Liver (tissue), 9 donors: ENCODE measurements around the gene PNLIPRP2. TPM values are rescaled to one million over a fixed set of nuclear protein-coding genes. Genes with fewer than 3 reads are reported as not detected.

Experiments
- DNase-seq: peaks from one replicate; pipeline ENCODE4 v3.0.0-alpha.2; 2017; ENCODE audit warnings: low spot score
- H3K27ac ChIP-seq, 2 donors: one replicate each; pipeline ENCODE4 v1.7.0; 2013; ENCODE audit warnings: inconsistent platforms in 2 of 2, low read length in 2 of 2, control low read depth in 1 of 2, low read depth in 1 of 2, mild to moderate bottlenecking in 1 of 2
- H3K27me3 ChIP-seq, 4 donors: one replicate each; pipeline versions ENCODE4 v1.6.1 to v1.7.0; 2013; ENCODE audit warnings: low read length in 3 of 4, inconsistent platforms in 1 of 4, mild to moderate bottlenecking in 1 of 4, moderate library complexity in 1 of 4; ENCODE audit not compliant: control insufficient read depth in 4 of 4, insufficient read depth in 4 of 4
- H3K36me3 ChIP-seq, 4 donors: one replicate each; pipeline versions ENCODE4 v1.6.1 to v1.7.0; 2013; ENCODE audit warnings: low read length in 3 of 4, mild to moderate bottlenecking in 3 of 4, low read depth in 1 of 4, moderate library complexity in 1 of 4; ENCODE audit not compliant: control insufficient read depth in 4 of 4, insufficient read depth in 3 of 4
- H3K4me1 ChIP-seq, 4 donors: one replicate each; pipeline versions ENCODE4 v1.6.1 to v1.7.0; 2013; ENCODE audit warnings: low read length in 3 of 4, mild to moderate bottlenecking in 3 of 4, moderate library complexity in 1 of 4; ENCODE audit not compliant: control insufficient read depth in 4 of 4, insufficient read depth in 4 of 4
- H3K4me3 ChIP-seq, 3 donors: one replicate each; pipeline versions ENCODE4 v1.6.1 to v1.7.0; 2013; ENCODE audit warnings: low read length in 3 of 3, control low read depth in 1 of 3, low read depth in 1 of 3, mild to moderate bottlenecking in 1 of 3
- H3K9ac ChIP-seq, 2 donors: one replicate each; pipeline ENCODE4 v1.7.0; 2013; ENCODE audit warnings: low read length in 2 of 2, mild to moderate bottlenecking in 2 of 2, moderate library complexity in 2 of 2, control low read depth in 1 of 2, low read depth in 1 of 2
- H3K9me3 ChIP-seq, 4 donors: one replicate each; pipeline versions ENCODE4 v1.6.1 to v1.7.0; 2013; ENCODE audit warnings: low read length in 3 of 4; ENCODE audit not compliant: control insufficient read depth in 4 of 4
- EGR1 ChIP-seq, 2 donors: IDR thresholded peaks; 2 replicates each; pipeline ENCODE4 v1.6.1; 2016 to 2018; ENCODE audit warnings: antibody characterized with exemption in 2 of 2, low read depth in 2 of 2
- FOXA1 ChIP-seq: IDR thresholded peaks from 2 replicates; pipeline ENCODE4 v1.6.1; 2016; ENCODE audit warnings: antibody characterized with exemption
- FOXA2 ChIP-seq: IDR thresholded peaks from 2 replicates; pipeline ENCODE4 v1.6.1; 2016; ENCODE audit warnings: antibody characterized with exemption
- GABPA ChIP-seq, 2 donors: IDR thresholded peaks in 1 of 2; conservative IDR thresholded peaks in 1 of 2; 2 replicates each; pipeline ENCODE4 v1.6.1; 2016; ENCODE audit warnings: antibody characterized with exemption in 2 of 2, mild to moderate bottlenecking in 1 of 2, moderate library complexity in 1 of 2
- HNF4A ChIP-seq, 2 donors: conservative IDR thresholded peaks; 2 replicates each; pipeline ENCODE4 v1.6.1; 2016; ENCODE audit warnings: antibody characterized with exemption in 2 of 2, mild to moderate bottlenecking in 2 of 2
- HNF4G ChIP-seq: IDR thresholded peaks from 2 replicates; pipeline ENCODE4 v1.6.1; 2016; ENCODE audit warnings: antibody characterized with exemption
- JUND ChIP-seq, 2 donors: IDR thresholded peaks; 2 replicates each; pipeline ENCODE4 v1.6.1; 2016; ENCODE audit warnings: antibody characterized with exemption in 2 of 2
- NR2F2 ChIP-seq: IDR thresholded peaks from 2 replicates; pipeline ENCODE4 v1.6.1; 2016; ENCODE audit warnings: antibody characterized with exemption
- RAD21 ChIP-seq, 2 donors: IDR thresholded peaks; 2 replicates each; pipeline ENCODE4 v1.6.1; 2016; ENCODE audit warnings: antibody characterized with exemption in 2 of 2, mild to moderate bottlenecking in 2 of 2
- SP1 ChIP-seq: IDR thresholded peaks from 2 replicates; pipeline ENCODE4 v1.6.1; 2018; ENCODE audit warnings: antibody characterized with exemption, mild to moderate bottlenecking
- TAF1 ChIP-seq: conservative IDR thresholded peaks from 2 replicates; pipeline ENCODE4 v1.6.1; 2016; ENCODE audit warnings: antibody characterized with exemption, mild to moderate bottlenecking
- YY1 ChIP-seq: IDR thresholded peaks from 2 replicates; pipeline ENCODE4 v1.6.1; 2016; ENCODE audit warnings: antibody characterized with exemption, mild to moderate bottlenecking
- WGBS: extraction: QIAGEN DNeasy Blood & Tissue Kit; methylation state at CpG from one replicate; pipeline ENCODE4 v1.1.7; 2013; 5-methylcytosine and 5-hydroxymethylcytosine counted together
- polyA plus RNA-seq, 2 donors: library from polyadenylated mRNA; stranded (reverse) in 1 of 2; unstranded in 1 of 2; fragments of 200-250 nt in 1 of 2; fragments of >200 nt in 1 of 2; fragmentation: Nextera tagmentation in 1 of 2; extraction: Ambion mirVana in 1 of 2; gene quantifications; one replicate each; pipeline versions ENCODE4 v1.2.1 to v1.2.3, GENCODE V29; 2013 to 2015
- total RNA-seq, 2 donors: library from RNA; depleted of rRNA; stranded (reverse); fragments of >200 nt; gene quantifications; one replicate each; pipeline ENCODE4 v1.2.3, GENCODE V29; 2014
- TF ChIP-seq, protein P1 (sequence below): IDR thresholded peaks from 2 replicates; pipeline ENCODE4 v1.6.1; 2016; ENCODE audit warnings: antibody characterized with exemption
- TF ChIP-seq, protein P2 (sequence below): IDR thresholded peaks from 2 replicates; pipeline ENCODE4 v1.6.1; 2016; ENCODE audit warnings: antibody characterized with exemption
- TF ChIP-seq, protein P3 (sequence below): IDR thresholded peaks from 2 replicates; pipeline ENCODE4 v1.6.1; 2016; ENCODE audit warnings: antibody characterized with exemption
- TF ChIP-seq, protein P4 (sequence below): IDR thresholded peaks from 2 replicates; pipeline ENCODE4 v1.6.1; 2016; ENCODE audit warnings: antibody characterized with exemption, mild to moderate bottlenecking
- TF ChIP-seq, protein P5 (sequence below): fragments of 150-350 bp; IDR thresholded peaks from 2 replicates; pipeline ENCODE4 v1.5.1; 2017; ENCODE audit warnings: improper control_type of control experiment, low read depth, low read length; ENCODE audit not compliant: missing input control
- donor health status: healthy.
- donor health status: healthy.
- donor health status: healthy.
- donor health status: healthy.
- donor health status: healthy.

The PNLIPRP2 gene
- total and polyA plus RNA-seq, 4 donors, result not detected

DNA sequence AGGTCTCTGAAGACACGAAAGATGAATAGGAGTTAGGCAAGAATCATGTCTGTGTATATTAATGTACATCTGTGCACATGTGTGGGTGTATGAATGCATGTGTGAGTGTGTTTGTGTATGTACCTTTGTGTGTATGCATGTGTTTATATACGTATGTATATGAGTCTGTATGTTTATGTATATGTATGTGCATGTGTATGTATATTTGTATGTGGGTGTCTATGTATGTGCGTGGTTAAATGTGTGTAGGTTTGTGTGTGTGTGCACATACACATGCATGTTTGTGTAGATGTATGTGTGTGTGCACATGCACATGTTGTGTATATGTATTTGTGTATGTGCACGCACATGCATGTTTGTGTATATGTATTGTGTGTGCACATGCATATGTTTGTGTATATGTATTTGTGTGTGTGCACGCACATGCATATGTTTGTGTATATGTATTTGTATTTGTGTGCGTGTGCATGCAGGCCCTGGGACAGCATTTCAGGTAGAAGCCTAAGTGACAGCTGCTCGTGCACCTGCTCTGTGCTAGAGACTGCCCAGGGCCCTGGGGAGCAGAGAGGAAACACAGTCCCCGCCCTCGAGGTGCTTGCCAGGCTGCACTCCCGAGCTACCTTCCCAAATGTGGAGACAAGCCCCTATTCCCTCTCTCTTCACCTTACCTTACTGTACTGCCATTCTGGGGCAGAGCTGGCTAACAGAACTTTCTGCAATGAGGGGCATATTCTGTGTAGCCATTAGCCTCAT lies 17.9 kb upstream of the PNLIPRP2 start (continued):
- no peak for TF ChIP-seq EGR1 (IDR thresholded peaks at IDR 0.05; ENCODE audit: low read depth in 2 of 2)
- TF ChIP-seq YY1, result no peak
- TF ChIP-seq RAD21 (IDR thresholded peaks at IDR 0.05), result no peak
- TF ChIP-seq NR2F2, result no peak

DNA sequence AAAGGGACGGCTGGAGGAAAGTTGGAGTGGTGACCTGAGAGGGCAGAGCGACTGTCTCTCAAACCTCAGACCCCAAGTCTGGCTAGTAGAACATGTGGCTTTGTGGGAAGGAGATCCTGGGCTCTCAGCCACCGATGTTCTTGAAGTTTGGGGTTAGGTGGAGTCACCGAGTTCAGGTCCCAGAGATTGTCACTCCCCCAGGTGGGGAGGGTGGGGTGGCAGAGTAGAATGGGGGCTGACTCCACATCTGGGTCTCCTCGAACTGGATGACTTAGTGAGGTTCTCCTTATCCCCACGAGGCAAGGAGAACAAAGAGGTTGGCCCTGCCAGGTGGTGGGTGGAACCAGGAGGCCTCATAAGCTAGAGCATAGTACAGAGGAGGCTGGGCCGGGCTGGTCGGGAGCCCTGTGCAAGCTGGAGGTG lies 14.7 kb upstream of the PNLIPRP2 start:
- H3K4me3 ChIP-seq, result no peak overlapping the region
- H3K9me3 ChIP-seq, result no peaks in the 10 kb centered on the region
- no peaks in the 10 kb centered on the region for H3K36me3 ChIP-seq
- H3K27ac ChIP-seq, result no peak overlapping the region
- no peak for DNase-seq
- peaks cover 0 to 8% (median 0%) of the 10 kb centered on the region in 4 donors for H3K27me3 ChIP-seq
- TF ChIP-seq, protein P1, sequence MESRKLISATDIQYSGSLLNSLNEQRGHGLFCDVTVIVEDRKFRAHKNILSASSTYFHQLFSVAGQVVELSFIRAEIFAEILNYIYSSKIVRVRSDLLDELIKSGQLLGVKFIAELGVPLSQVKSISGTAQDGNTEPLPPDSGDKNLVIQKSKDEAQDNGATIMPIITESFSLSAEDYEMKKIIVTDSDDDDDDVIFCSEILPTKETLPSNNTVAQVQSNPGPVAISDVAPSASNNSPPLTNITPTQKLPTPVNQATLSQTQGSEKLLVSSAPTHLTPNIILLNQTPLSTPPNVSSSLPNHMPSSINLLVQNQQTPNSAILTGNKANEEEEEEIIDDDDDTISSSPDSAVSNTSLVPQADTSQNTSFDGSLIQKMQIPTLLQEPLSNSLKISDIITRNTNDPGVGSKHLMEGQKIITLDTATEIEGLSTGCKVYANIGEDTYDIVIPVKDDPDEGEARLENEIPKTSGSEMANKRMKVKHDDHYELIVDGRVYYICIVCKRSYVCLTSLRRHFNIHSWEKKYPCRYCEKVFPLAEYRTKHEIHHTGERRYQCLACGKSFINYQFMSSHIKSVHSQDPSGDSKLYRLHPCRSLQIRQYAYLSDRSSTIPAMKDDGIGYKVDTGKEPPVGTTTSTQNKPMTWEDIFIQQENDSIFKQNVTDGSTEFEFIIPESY, result no peak
- TF ChIP-seq, protein P2, sequence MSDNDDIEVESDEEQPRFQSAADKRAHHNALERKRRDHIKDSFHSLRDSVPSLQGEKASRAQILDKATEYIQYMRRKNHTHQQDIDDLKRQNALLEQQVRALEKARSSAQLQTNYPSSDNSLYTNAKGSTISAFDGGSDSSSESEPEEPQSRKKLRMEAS, result no peak
- TF ChIP-seq GABPA (IDR thresholded peaks at IDR 0.05 in 1 of 2, conservative IDR thresholded peaks at IDR 0.05 in 1 of 2), result no peak
- no peak for TF ChIP-seq SP1
- no peak for TF ChIP-seq HNF4A (conservative IDR thresholded peaks at IDR 0.05)
- TF ChIP-seq, protein P3, sequence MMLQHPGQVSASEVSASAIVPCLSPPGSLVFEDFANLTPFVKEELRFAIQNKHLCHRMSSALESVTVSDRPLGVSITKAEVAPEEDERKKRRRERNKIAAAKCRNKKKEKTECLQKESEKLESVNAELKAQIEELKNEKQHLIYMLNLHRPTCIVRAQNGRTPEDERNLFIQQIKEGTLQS, result no peak
- TF ChIP-seq FOXA2, result no peak
- no peak for TF ChIP-seq FOXA1
- TF ChIP-seq, protein P4, sequence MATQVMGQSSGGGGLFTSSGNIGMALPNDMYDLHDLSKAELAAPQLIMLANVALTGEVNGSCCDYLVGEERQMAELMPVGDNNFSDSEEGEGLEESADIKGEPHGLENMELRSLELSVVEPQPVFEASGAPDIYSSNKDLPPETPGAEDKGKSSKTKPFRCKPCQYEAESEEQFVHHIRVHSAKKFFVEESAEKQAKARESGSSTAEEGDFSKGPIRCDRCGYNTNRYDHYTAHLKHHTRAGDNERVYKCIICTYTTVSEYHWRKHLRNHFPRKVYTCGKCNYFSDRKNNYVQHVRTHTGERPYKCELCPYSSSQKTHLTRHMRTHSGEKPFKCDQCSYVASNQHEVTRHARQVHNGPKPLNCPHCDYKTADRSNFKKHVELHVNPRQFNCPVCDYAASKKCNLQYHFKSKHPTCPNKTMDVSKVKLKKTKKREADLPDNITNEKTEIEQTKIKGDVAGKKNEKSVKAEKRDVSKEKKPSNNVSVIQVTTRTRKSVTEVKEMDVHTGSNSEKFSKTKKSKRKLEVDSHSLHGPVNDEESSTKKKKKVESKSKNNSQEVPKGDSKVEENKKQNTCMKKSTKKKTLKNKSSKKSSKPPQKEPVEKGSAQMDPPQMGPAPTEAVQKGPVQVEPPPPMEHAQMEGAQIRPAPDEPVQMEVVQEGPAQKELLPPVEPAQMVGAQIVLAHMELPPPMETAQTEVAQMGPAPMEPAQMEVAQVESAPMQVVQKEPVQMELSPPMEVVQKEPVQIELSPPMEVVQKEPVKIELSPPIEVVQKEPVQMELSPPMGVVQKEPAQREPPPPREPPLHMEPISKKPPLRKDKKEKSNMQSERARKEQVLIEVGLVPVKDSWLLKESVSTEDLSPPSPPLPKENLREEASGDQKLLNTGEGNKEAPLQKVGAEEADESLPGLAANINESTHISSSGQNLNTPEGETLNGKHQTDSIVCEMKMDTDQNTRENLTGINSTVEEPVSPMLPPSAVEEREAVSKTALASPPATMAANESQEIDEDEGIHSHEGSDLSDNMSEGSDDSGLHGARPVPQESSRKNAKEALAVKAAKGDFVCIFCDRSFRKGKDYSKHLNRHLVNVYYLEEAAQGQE, result no peak
- no peak for TF ChIP-seq HNF4G
- TF ChIP-seq, protein P5, sequence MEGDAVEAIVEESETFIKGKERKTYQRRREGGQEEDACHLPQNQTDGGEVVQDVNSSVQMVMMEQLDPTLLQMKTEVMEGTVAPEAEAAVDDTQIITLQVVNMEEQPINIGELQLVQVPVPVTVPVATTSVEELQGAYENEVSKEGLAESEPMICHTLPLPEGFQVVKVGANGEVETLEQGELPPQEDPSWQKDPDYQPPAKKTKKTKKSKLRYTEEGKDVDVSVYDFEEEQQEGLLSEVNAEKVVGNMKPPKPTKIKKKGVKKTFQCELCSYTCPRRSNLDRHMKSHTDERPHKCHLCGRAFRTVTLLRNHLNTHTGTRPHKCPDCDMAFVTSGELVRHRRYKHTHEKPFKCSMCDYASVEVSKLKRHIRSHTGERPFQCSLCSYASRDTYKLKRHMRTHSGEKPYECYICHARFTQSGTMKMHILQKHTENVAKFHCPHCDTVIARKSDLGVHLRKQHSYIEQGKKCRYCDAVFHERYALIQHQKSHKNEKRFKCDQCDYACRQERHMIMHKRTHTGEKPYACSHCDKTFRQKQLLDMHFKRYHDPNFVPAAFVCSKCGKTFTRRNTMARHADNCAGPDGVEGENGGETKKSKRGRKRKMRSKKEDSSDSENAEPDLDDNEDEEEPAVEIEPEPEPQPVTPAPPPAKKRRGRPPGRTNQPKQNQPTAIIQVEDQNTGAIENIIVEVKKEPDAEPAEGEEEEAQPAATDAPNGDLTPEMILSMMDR, result no peak
- TF ChIP-seq TAF1, result no peak
- no peak for TF ChIP-seq NR2F2
- TF ChIP-seq YY1, result no peak
- no peak for TF ChIP-seq JUND (IDR thresholded peaks at IDR 0.05)
- WGBS, result 70% methylated on average over 8 of the region's 8 CpGs
- H3K4me1 ChIP-seq, result peaks cover 0 to 3% (median 0%) of the 10 kb centered on the region in 4 donors
- no peak overlapping the region for H3K9ac ChIP-seq
